Measurements from ENCODE around the gene AKR1B1. TPM values are rescaled to one million over a fixed set of nuclear protein-coding genes. Genes with fewer than 3 reads are reported as not detected.

The AKR1B1 gene
- total RNA-seq, 1 experiment from 2014 or later, result 104 TPM

DNA sequence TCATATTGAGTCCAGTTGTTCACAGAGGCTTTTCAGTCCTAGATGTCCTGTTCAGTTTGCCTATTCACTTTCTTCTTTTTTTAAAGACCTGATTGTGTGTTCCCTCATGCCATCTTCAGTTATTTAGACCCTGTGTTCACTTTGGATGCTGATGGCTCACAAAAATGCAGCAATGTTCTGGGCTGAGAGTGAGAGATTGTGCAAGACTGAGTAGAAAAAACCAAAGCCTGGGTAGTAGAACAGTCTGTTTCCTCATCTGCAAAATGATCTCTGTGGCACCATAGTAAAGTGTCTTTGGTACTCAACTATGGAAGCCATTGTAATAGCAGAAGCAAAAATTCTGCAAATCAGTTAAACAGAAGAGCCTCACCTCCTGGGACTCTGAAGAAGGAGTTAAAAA lies 43.2 kb downstream of the AKR1B1 start:
- ChIA-PET CTCF (no interaction called here), POLR2A (ENCODE audit: low non-redundant PET) (no interaction called here)
- DNase-seq (ENCODE audit: low spot score), result no peak
- Histone ChIP-seq H3K27ac (ENCODE audit: low read depth, low read length, poor library complexity, severe bottlenecking) (no peak overlapping the region), H3K36me3 (ENCODE audit: insufficient read depth, low read length, poor library complexity, severe bottlenecking) (no peaks in the 10 kb centered on the region), H3K9me3 (ENCODE audit: low read depth, low read length, poor library complexity, severe bottlenecking) (no peaks in the 10 kb centered on the region), H3K4me3 (ENCODE audit: low read depth, low read length, poor library complexity, severe bottlenecking) (no peak overlapping the region), H3K27me3 (replicated peaks; ENCODE audit: insufficient read depth, low read depth, low read length, poor library complexity) (peaks cover 13% of the 10 kb centered on the region), H3K4me1 (ENCODE audit: insufficient read depth, low read length, poor library complexity, severe bottlenecking) (no peaks in the 10 kb centered on the region)
- no TSS peak for BruUV-seq (replicated peaks)
- TF ChIP-seq, protein P1, sequence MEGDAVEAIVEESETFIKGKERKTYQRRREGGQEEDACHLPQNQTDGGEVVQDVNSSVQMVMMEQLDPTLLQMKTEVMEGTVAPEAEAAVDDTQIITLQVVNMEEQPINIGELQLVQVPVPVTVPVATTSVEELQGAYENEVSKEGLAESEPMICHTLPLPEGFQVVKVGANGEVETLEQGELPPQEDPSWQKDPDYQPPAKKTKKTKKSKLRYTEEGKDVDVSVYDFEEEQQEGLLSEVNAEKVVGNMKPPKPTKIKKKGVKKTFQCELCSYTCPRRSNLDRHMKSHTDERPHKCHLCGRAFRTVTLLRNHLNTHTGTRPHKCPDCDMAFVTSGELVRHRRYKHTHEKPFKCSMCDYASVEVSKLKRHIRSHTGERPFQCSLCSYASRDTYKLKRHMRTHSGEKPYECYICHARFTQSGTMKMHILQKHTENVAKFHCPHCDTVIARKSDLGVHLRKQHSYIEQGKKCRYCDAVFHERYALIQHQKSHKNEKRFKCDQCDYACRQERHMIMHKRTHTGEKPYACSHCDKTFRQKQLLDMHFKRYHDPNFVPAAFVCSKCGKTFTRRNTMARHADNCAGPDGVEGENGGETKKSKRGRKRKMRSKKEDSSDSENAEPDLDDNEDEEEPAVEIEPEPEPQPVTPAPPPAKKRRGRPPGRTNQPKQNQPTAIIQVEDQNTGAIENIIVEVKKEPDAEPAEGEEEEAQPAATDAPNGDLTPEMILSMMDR (conservative IDR thresholded peaks at IDR 0.05; ENCODE audit: low read depth, low read length), result no peak
- no peak for TF ChIP-seq EZH2 (IDR thresholded peaks at IDR 0.05; ENCODE audit: borderline replicate concordance, low read depth, low read length, poor library complexity, severe bottlenecking)
- intact Hi-C loops (cut with micrococcal nuclease; ENCODE audit: unreplicated experiment), result no loop called here

DNA sequence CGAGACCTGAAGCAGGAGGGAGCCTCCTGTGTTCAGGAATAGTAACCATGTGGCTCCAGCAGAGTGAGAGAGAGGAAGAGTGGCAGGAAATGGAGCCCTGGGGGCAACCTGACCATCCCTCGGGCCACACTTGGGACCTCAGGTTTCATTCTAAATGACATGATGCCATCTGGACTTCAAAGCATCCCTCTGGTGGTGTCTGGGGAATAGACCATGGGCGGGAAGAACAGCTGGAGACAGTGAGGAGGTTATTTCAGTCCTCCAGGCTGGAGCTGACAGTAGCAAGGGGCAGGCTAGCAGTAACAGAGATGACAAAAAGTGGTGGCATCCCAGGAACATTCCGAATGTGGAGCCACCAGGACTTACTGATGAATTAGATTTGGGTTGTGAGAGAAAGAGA lies 44.8 kb downstream of the AKR1B1 start:
- intact Hi-C loops (cut with micrococcal nuclease; ENCODE audit: unreplicated experiment), result no loop called here
- no peaks in the 10 kb centered on the region for H3K36me3 ChIP-seq (ENCODE audit: insufficient read depth, low read length, poor library complexity, severe bottlenecking)
- POLR2A ChIA-PET (ENCODE audit: low non-redundant PET), result no interaction called here
- H3K27ac ChIP-seq (ENCODE audit: low read depth, low read length, poor library complexity, severe bottlenecking), result no peak overlapping the region
- no peaks in the 10 kb centered on the region for H3K4me1 ChIP-seq (ENCODE audit: insufficient read depth, low read length, poor library complexity, severe bottlenecking)
- H3K4me3 ChIP-seq (ENCODE audit: low read depth, low read length, poor library complexity, severe bottlenecking), result no peak overlapping the region
- TF ChIP-seq, protein P1 (conservative IDR thresholded peaks at IDR 0.05; ENCODE audit: low read depth, low read length), result no peak
- TF ChIP-seq EZH2 (IDR thresholded peaks at IDR 0.05; ENCODE audit: borderline replicate concordance, low read depth, low read length, poor library complexity, severe bottlenecking), result no peak
- CTCF ChIA-PET, result no interaction called here
- no peak for DNase-seq (ENCODE audit: low spot score)
- no TSS peak for BruUV-seq (replicated peaks)
- H3K27me3 ChIP-seq (replicated peaks; ENCODE audit: insufficient read depth, low read depth, low read length, poor library complexity), result peaks cover 13% of the 10 kb centered on the region
- H3K9me3 ChIP-seq (ENCODE audit: low read depth, low read length, poor library complexity, severe bottlenecking), result no peaks in the 10 kb centered on the region

DNA sequence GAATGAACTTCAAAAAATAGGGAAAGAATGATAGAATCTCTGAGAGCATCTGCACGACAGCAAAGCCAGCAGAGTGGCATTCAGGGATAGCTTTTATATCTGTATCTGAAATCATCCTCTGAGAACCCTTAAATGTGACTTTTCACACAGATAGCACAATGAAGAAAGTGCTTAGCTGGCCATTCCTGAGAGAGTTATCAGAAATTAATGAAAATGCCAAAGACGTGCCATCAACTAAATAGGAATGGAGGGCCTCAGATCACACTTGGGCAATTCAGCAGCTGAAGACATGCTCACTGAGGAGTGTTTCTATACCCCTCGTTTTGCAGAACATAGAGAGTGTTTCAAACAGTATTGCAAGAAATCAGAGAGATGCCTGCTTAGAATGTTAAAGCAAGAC lies 51.6 kb downstream of the AKR1B1 start:
- POLR2A ChIA-PET (ENCODE audit: low non-redundant PET), result no interaction called here
- Histone ChIP-seq H3K27ac (ENCODE audit: low read depth, low read length, poor library complexity, severe bottlenecking) (no peak overlapping the region), H3K4me1 (ENCODE audit: insufficient read depth, low read length, poor library complexity, severe bottlenecking) (no peaks in the 10 kb centered on the region), H3K9me3 (ENCODE audit: low read depth, low read length, poor library complexity, severe bottlenecking) (no peaks in the 10 kb centered on the region), H3K27me3 (replicated peaks; ENCODE audit: insufficient read depth, low read depth, low read length, poor library complexity) (peaks cover 17% of the 10 kb centered on the region), H3K4me3 (ENCODE audit: low read depth, low read length, poor library complexity, severe bottlenecking) (no peak overlapping the region), H3K36me3 (ENCODE audit: insufficient read depth, low read length, poor library complexity, severe bottlenecking) (no peaks in the 10 kb centered on the region)
- TF ChIP-seq, protein P1 (conservative IDR thresholded peaks at IDR 0.05; ENCODE audit: low read depth, low read length), result no peak
- TF ChIP-seq EZH2 (IDR thresholded peaks at IDR 0.05; ENCODE audit: borderline replicate concordance, low read depth, low read length, poor library complexity, severe bottlenecking), result no peak
- no TSS peak for BruUV-seq (replicated peaks)
- CTCF ChIA-PET, result no interaction called here
- intact Hi-C loops (cut with micrococcal nuclease; ENCODE audit: unreplicated experiment), result no loop called here
- no peak for DNase-seq (ENCODE audit: low spot score)
